ENCODE measurements around the gene INPP5A. TPM values are rescaled to one million over a fixed set of nuclear protein-coding genes. Genes with fewer than 3 reads are reported as not detected.
A peak's percentile ranks its signal among the peaks of the same experiment; 100 is the strongest.

The INPP5A gene
- total RNA-seq, 2 donors from 2014 or later, result 9.2 to 14.5 TPM

- intact Hi-C loops (cut with DNase I), result no loop called here
- no peaks in the 10 kb centered on the region for H3K27me3 ChIP-seq
- H3K4me3 ChIP-seq, result no peak overlapping the region
- no peak for TF ChIP-seq CTCF (IDR thresholded peaks at IDR 0.05)
- TF ChIP-seq POLR2A (IDR thresholded peaks at IDR 0.05), result no peak
- ATAC-seq (peak; percentile 38), DNase-seq (peak in 2 of 4 donors; percentile 40)
- no peak overlapping the region for H3K27ac ChIP-seq
- H3K4me1 ChIP-seq, result peaks cover 3% of the 10 kb centered on the region
- no peaks in the 10 kb centered on the region for H3K9me3 ChIP-seq
- H3K36me3 ChIP-seq (replicated peaks in 1 of 2; ENCODE audit: insufficient read depth in 1 of 2, low read depth in 2 of 2), result no peaks in the 10 kb centered on the region
- WGBS, 2 donors, result 69 to 82% methylated on average over 36 to 40 of the region's 40 CpGs
Observed at GRCh38 chr10:132606536-132607316, 69.1 kb downstream of the INPP5A start.

GRCh38 chr10:132607491-132607890, 69.9 kb downstream of the INPP5A start:
- Histone ChIP-seq H3K27ac (no peak overlapping the region), H3K27me3 (no peaks in the 10 kb centered on the region), H3K4me1 (peaks cover 3% of the 10 kb centered on the region), H3K9me3 (no peaks in the 10 kb centered on the region), H3K36me3 (replicated peaks in 1 of 2; ENCODE audit: insufficient read depth in 1 of 2, low read depth in 2 of 2) (no peaks in the 10 kb centered on the region), H3K4me3 (no peak overlapping the region)
- intact Hi-C loops (cut with DNase I), result no loop called here
- peak in 1 of 4 donors; percentile 5 for DNase-seq
- ATAC-seq, result no peak
- 97 to 98% methylated on average over 11 to 20 of the region's 20 CpGs for WGBS, 2 donors
- TF ChIP-seq CTCF (IDR thresholded peaks at IDR 0.05) (no peak), POLR2A (IDR thresholded peaks at IDR 0.05) (no peak)

- Histone ChIP-seq H3K9me3 (no peaks in the 10 kb centered on the region), H3K27me3 (no peaks in the 10 kb centered on the region), H3K4me3 (no peak overlapping the region), H3K36me3 (replicated peaks in 1 of 2; ENCODE audit: insufficient read depth in 1 of 2, low read depth in 2 of 2) (no peaks in the 10 kb centered on the region), H3K27ac (no peak overlapping the region), H3K4me1 (peaks cover 3% of the 10 kb centered on the region)
- intact Hi-C loops (cut with DNase I), result no loop called here
- 93 to 95% methylated on average over 23 to 25 of the region's 25 CpGs for WGBS, 2 donors
- TF ChIP-seq POLR2A (IDR thresholded peaks at IDR 0.05) (no peak), CTCF (IDR thresholded peaks at IDR 0.05) (no peak)
- ATAC-seq (no peak), DNase-seq (peak in 1 of 4 donors; percentile 10)
Observed at GRCh38 chr10:132607961-132608495, 70.4 kb downstream of the INPP5A start.

- H3K27ac ChIP-seq, result no peak overlapping the region
- 88 to 98% methylated on average over 11 to 17 of the region's 18 CpGs for WGBS, 2 donors
- H3K9me3 ChIP-seq, result no peaks in the 10 kb centered on the region
- no peaks in the 10 kb centered on the region for H3K27me3 ChIP-seq
- TF ChIP-seq POLR2A (IDR thresholded peaks at IDR 0.05) (no peak), CTCF (IDR thresholded peaks at IDR 0.05) (no peak)
- ATAC-seq, result peak; percentile 15
- intact Hi-C loops (cut with DNase I), result no loop called here
- H3K4me3 ChIP-seq, result no peak overlapping the region
- peak in 1 of 4 donors; percentile 11 for DNase-seq
- no peaks in the 10 kb centered on the region for H3K36me3 ChIP-seq (replicated peaks in 1 of 2; ENCODE audit: insufficient read depth in 1 of 2, low read depth in 2 of 2)
- peaks cover 3% of the 10 kb centered on the region for H3K4me1 ChIP-seq
Observed at GRCh38 chr10:132608511-132609195, 71.1 kb downstream of the INPP5A start.
